HL-60 (cell line): ENCODE measurements around the gene DSN1.

Source experiments
- DNase-seq, 2 experiments: peaks; one replicate each; pipeline ENCODE4 v3.0.0-alpha.2; 2010 to 2020; ENCODE audit warnings: low read depth in 1 of 2, low spot score in 1 of 2
- H3K27ac ChIP-seq: fragments of 250-450 bp; sonication (Bioruptor Pico); replicated peaks from 2 replicates; pipeline ENCODE4 v1.5.1; 2020; ENCODE audit warnings: mild to moderate bottlenecking, moderate library complexity
- H3K27me3 ChIP-seq: fragments of 250-450 bp; sonication (Bioruptor Pico); 2 replicates; pipeline ENCODE4 v1.5.1; 2021; ENCODE audit warnings: mild to moderate bottlenecking, moderate library complexity; ENCODE audit not compliant: insufficient read depth, poor library complexity, severe bottlenecking
- H3K4me3 ChIP-seq: replicated peaks from 2 replicates; pipeline ENCODE4 v1.5.1; 2011; ENCODE audit warnings: mild to moderate bottlenecking, control low read depth, low read length; ENCODE audit not compliant: insufficient read depth
- GABPA ChIP-seq: IDR thresholded peaks from 2 replicates; pipeline ENCODE4 v1.6.1; 2012; ENCODE audit warnings: low read depth
- POLR2AphosphoS5 ChIP-seq: IDR thresholded peaks from 2 replicates; pipeline ENCODE4 v1.6.1; 2012; ENCODE audit warnings: low read depth
- SPI1 ChIP-seq: IDR thresholded peaks from 2 replicates; pipeline ENCODE4 v1.6.1; 2012; ENCODE audit warnings: low read depth, mild to moderate bottlenecking, borderline replicate concordance
- TF ChIP-seq, protein P1 (sequence below): IDR thresholded peaks from 2 replicates; pipeline ENCODE4 v1.6.1; 2012; ENCODE audit warnings: low read depth; ENCODE audit not compliant: insufficient replicate concordance
- TF ChIP-seq, protein P2 (sequence below): IDR thresholded peaks from one replicate; pipeline ENCODE4 v1.5.1; 2011; ENCODE audit warnings: low read length, control low read depth, inconsistent platforms; ENCODE audit not compliant: insufficient read depth

DSN1 gene

DNA sequence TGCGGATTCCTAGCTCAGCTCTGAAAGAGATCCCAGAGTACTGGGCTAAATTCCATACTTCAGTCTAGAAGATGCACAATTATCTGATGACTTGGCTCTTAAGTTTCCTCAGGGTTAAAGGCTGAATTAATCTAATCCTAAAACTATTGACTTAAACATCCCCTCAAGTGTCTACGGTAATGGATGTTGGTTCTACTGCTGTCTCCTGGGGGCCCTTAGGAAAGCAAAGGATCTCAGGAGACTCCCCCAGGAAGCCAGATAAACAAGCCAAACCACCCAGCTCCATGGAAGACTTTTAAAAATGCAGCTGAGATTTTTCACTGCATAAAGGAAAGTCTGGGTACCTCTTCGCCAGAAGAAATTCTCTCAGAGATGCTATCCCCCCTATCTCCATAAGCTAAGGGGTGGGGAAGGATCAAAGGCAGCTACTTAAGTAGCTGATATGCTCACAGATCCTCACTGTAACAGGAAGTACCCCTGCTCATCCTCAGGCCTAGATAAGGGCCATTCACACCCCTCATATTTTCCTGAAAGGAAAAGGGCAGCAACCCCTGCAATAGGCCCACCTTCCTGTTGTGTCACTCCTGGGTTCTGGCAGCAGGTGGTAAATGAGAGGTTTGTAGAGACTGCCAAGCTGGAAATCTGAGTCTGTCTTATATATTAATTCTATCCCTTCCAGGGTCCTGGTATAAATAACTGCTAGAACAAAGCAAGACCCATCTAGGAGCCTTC lies 36.9 kb downstream of the DSN1 start:
- TF ChIP-seq, protein P1, sequence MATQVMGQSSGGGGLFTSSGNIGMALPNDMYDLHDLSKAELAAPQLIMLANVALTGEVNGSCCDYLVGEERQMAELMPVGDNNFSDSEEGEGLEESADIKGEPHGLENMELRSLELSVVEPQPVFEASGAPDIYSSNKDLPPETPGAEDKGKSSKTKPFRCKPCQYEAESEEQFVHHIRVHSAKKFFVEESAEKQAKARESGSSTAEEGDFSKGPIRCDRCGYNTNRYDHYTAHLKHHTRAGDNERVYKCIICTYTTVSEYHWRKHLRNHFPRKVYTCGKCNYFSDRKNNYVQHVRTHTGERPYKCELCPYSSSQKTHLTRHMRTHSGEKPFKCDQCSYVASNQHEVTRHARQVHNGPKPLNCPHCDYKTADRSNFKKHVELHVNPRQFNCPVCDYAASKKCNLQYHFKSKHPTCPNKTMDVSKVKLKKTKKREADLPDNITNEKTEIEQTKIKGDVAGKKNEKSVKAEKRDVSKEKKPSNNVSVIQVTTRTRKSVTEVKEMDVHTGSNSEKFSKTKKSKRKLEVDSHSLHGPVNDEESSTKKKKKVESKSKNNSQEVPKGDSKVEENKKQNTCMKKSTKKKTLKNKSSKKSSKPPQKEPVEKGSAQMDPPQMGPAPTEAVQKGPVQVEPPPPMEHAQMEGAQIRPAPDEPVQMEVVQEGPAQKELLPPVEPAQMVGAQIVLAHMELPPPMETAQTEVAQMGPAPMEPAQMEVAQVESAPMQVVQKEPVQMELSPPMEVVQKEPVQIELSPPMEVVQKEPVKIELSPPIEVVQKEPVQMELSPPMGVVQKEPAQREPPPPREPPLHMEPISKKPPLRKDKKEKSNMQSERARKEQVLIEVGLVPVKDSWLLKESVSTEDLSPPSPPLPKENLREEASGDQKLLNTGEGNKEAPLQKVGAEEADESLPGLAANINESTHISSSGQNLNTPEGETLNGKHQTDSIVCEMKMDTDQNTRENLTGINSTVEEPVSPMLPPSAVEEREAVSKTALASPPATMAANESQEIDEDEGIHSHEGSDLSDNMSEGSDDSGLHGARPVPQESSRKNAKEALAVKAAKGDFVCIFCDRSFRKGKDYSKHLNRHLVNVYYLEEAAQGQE: no peak
- no peak for TF ChIP-seq GABPA
- TF ChIP-seq, protein P2, sequence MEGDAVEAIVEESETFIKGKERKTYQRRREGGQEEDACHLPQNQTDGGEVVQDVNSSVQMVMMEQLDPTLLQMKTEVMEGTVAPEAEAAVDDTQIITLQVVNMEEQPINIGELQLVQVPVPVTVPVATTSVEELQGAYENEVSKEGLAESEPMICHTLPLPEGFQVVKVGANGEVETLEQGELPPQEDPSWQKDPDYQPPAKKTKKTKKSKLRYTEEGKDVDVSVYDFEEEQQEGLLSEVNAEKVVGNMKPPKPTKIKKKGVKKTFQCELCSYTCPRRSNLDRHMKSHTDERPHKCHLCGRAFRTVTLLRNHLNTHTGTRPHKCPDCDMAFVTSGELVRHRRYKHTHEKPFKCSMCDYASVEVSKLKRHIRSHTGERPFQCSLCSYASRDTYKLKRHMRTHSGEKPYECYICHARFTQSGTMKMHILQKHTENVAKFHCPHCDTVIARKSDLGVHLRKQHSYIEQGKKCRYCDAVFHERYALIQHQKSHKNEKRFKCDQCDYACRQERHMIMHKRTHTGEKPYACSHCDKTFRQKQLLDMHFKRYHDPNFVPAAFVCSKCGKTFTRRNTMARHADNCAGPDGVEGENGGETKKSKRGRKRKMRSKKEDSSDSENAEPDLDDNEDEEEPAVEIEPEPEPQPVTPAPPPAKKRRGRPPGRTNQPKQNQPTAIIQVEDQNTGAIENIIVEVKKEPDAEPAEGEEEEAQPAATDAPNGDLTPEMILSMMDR: no peak
- no peak for TF ChIP-seq SPI1
- no peak for TF ChIP-seq POLR2AphosphoS5
- no peaks in the 10 kb centered on the region for H3K27me3 ChIP-seq
- DNase-seq: no peak
- no peak overlapping the region for H3K27ac ChIP-seq
- H3K4me3 ChIP-seq: no peak overlapping the region

DNA sequence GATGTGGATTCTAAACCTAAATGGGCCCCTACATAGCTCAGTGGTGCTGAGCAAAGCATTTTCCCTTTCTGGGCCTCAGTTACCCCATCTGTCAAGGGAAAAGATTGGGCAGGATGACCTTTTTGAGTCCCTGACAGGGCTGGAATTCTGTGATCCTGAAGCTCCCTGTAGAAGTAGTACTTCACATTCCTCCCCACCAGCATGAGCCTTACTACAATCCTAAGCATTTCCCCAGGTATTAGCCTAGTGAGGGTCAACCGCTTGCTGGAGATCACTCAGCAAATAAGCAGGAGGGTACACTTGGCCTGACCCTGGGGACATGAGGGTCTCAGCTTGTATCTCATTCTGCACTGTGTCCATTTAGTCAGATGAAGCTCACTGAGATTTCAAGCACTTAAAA lies 41.1 kb downstream of the DSN1 start:
- H3K27ac ChIP-seq: no peak overlapping the region
- DNase-seq: no peak
- TF ChIP-seq, protein P1: no peak
- TF ChIP-seq GABPA (no peak), SPI1 (no peak), POLR2AphosphoS5 (no peak)
- TF ChIP-seq, protein P2: no peak

DNA sequence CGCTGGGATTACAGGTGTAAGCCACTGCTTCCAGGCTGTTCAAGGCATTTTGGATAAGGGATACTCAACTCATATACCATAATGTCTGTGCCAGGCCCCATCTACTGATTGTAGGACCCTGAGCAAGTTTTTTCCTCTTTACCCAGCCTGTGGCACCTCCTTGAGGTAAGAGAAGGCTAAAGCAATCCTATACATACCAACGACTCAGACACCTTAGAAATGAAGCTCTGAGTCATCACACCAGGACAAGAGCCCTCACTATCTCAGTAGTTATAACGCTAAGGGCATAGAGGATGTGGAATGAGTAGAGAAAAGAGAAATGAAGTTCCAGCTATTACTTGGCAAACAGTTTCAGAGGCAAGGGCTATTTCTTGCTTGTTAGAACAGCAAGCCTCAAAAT lies 44.6 kb downstream of the DSN1 start:
- Histone ChIP-seq H3K27me3 (no peaks in the 10 kb centered on the region), H3K4me3 (no peak overlapping the region), H3K27ac (no peak overlapping the region)
- TF ChIP-seq SPI1 (no peak), POLR2AphosphoS5 (no peak), GABPA (no peak)
- TF ChIP-seq, protein P1: no peak
- TF ChIP-seq, protein P2: no peak
- peak in 1 of 2 experiments; percentile 13 for DNase-seq

More for the DNA sequence above, 41.1 kb downstream of the DSN1 start:
- Histone ChIP-seq H3K4me3 (no peak overlapping the region), H3K27me3 (no peaks in the 10 kb centered on the region)
